Activated naive CD4-positive, alpha-beta T cell treated with Interleukin-2 at 50 U/mL for 16 hours (primary cell): ENCODE results near the gene CALY.

Source experiments
- DNase-seq: peaks from one replicate; pipeline ENCODE4 v3.0.0-alpha.2; 2020

Gene CALY

GRCh38 chr10:133365461-133366129 is 28.9 kb upstream of the CALY start:
- no peak for DNase-seq

GRCh38 chr10:133364645-133365431 is 28.1 kb upstream of the CALY start:
- DNase-seq = no peak

GRCh38 chr10:133362846-133363245 is 26.1 kb upstream of the CALY start:
- DNase-seq = no peak

- no peak for DNase-seq
Measured at GRCh38 chr10:133361773-133362441, 25.2 kb upstream of the CALY start.

- DNase-seq = no peak
Measured at GRCh38 chr10:133361227-133361626, 24.5 kb upstream of the CALY start.

GRCh38 chr10:133359972-133360610 is 23.4 kb upstream of the CALY start:
- DNase-seq = no peak

GRCh38 chr10:133359554-133359971 is 22.9 kb upstream of the CALY start:
- DNase-seq = no peak

GRCh38 chr10:133358925-133359310 is 22.2 kb upstream of the CALY start:
- DNase-seq = no peak

GRCh38 chr10:133358162-133358924 is 21.6 kb upstream of the CALY start:
- no peak for DNase-seq

GRCh38 chr10:133357285-133358161 is 20.8 kb upstream of the CALY start, which contains the start of gene FUOM:
TSS of gene FUOM (minus strand) at chr10:133358019. CDS start at chr10:133358007, 12 bp downstream.
- peak; percentile 77 for DNase-seq

GRCh38 chr10:133356549-133357284 is 20.0 kb upstream of the CALY start:
- no peak for DNase-seq

- DNase-seq = no peak
Measured at GRCh38 chr10:133355991-133356390, 19.3 kb upstream of the CALY start.

GRCh38 chr10:133355266-133355665 is 18.6 kb upstream of the CALY start:
- DNase-seq = no peak

- no peak for DNase-seq
Measured at GRCh38 chr10:133354672-133355240, 18.1 kb upstream of the CALY start.

- DNase-seq = no peak
Measured at GRCh38 chr10:133353988-133354605, 17.4 kb upstream of the CALY start.

GRCh38 chr10:133353202-133353959 is 16.7 kb upstream of the CALY start:
- no peak for DNase-seq

- DNase-seq = no peak
Measured at GRCh38 chr10:133351408-133352318, 15.0 kb upstream of the CALY start.

GRCh38 chr10:133350950-133351329 is 14.2 kb upstream of the CALY start:
- DNase-seq = no peak
